NOMO-1 treated with dmso at 0.1 percent for 144 hours (cell line): ENCODE measurements around the gene GCNA.
"Not testable (repeated sequence)": the region's sequence is repeated elsewhere in the genome, so short reads cannot be mapped to it uniquely, and the experiment has no call there.

ENCODE experiments used
- DNase-seq: peaks from one replicate; lab custom pipeline; 2025; ENCODE audit not compliant: unreplicated experiment; lab: John Stamatoyannopoulos, UW

GCNA gene

GRCh38 chrX:71636438-71637252 lies 58.4 kb downstream of the GCNA start:
- no peak for DNase-seq

- DNase-seq = no peak
These were observed 59.0 kb downstream of the GCNA start for GRCh38 chrX:71637253-71637618.

GRCh38 chrX:71637848-71638247 lies 59.6 kb downstream of the GCNA start:
- DNase-seq = no peak

GRCh38 chrX:71638409-71638808 lies 60.2 kb downstream of the GCNA start:
- DNase-seq = no peak

GRCh38 chrX:71640002-71640401 lies 61.8 kb downstream of the GCNA start:
- no peak for DNase-seq

GRCh38 chrX:71644406-71644805 lies 66.2 kb downstream of the GCNA start:
- not testable (repeated sequence) for DNase-seq

- DNase-seq = no peak
These were observed 72.2 kb downstream of the GCNA start for GRCh38 chrX:71650333-71650969.

GRCh38 chrX:71652405-71652804 lies 74.2 kb downstream of the GCNA start:
- DNase-seq = no peak

GRCh38 chrX:71653344-71653743 lies 75.1 kb downstream of the GCNA start:
- DNase-seq = no peak

- no peak for DNase-seq
These were observed 79.0 kb downstream of the GCNA start for GRCh38 chrX:71657267-71657666.

GRCh38 chrX:71659342-71659741 lies 81.1 kb downstream of the GCNA start:
- DNase-seq = no peak

GRCh38 chrX:71659959-71660358 lies 81.7 kb downstream of the GCNA start:
- DNase-seq = no peak

GRCh38 chrX:71660562-71661416 lies 82.6 kb downstream of the GCNA start:
- no peak for DNase-seq

- DNase-seq = no peak
These were observed 83.7 kb downstream of the GCNA start for GRCh38 chrX:71661919-71662318.

GRCh38 chrX:71662654-71663053 lies 84.4 kb downstream of the GCNA start:
- not testable (repeated sequence) for DNase-seq
